GM12891 (cell line): ENCODE measurements around the gene SP140.

Experiments used
- PAX5 ChIP-seq: IDR thresholded peaks from 2 replicates; pipeline ENCODE4 v1.6.1; 2011; ENCODE audit warnings: low read length, moderate library complexity, mild to moderate bottlenecking; ENCODE audit not compliant: insufficient read depth, severe bottlenecking
- POLR2A ChIP-seq: IDR thresholded peaks from 2 replicates; pipeline ENCODE4 v1.6.1; 2011; ENCODE audit warnings: low read depth, low read length, control low read depth
- POLR2AphosphoS5 ChIP-seq: IDR thresholded peaks from 2 replicates; pipeline ENCODE4 v1.6.1; 2011; ENCODE audit warnings: low read depth, low read length, control low read depth
- POU2F2 ChIP-seq: IDR thresholded peaks from 2 replicates; pipeline ENCODE4 v1.6.1; 2011; ENCODE audit warnings: low read depth, mild to moderate bottlenecking, control low read depth, low read length, moderate library complexity
- TAF1 ChIP-seq: IDR thresholded peaks from 2 replicates; pipeline ENCODE4 v1.6.1; 2011; ENCODE audit warnings: low read depth, low read length, control low read depth

GRCh38 chr2:230234845-230235244, 9.3 kb downstream of the SP140 start:
- TF ChIP-seq POLR2A (no peak), POLR2AphosphoS5 (no peak), PAX5 (no peak), TAF1 (no peak), POU2F2 (no peak)
